Neural cell (in vitro differentiated cells): ENCODE measurements around the gene ADK. TPM values are rescaled to one million over a fixed set of nuclear protein-coding genes. Genes with fewer than 3 reads are reported as not detected.

Experiments used
- H2AFZ ChIP-seq: fragments of 200-600, 300-800 bp; sonication (generic), shearing (Covaris generic); 2 replicates; pipeline ENCODE4 v1.6.0; 2014; ENCODE audit warnings: low read depth, mild to moderate bottlenecking, antibody characterized with exemption, low read length, moderate library complexity
- H3F3A ChIP-seq: fragments of 200-600 bp; shearing (Covaris generic); 2 replicates; pipeline ENCODE4 v1.6.1; 2016; ENCODE audit warnings: mild to moderate bottlenecking, moderate library complexity, mixed read lengths, antibody characterized with exemption, low read length; ENCODE audit not compliant: insufficient read depth, poor library complexity, severe bottlenecking
- H3K27ac ChIP-seq: fragments of 200-600, 300-800 bp; sonication (generic), shearing (Covaris generic); 2 replicates; pipeline ENCODE4 v1.5.1; 2014; ENCODE audit warnings: mild to moderate bottlenecking, low read length, moderate library complexity
- H3K27me3 ChIP-seq: fragments of 300-800, 200-600 bp; sonication (generic), shearing (Covaris generic); 2 replicates; pipeline ENCODE4 v1.6.0; 2014; ENCODE audit warnings: mild to moderate bottlenecking, low read depth, low read length, moderate library complexity; ENCODE audit not compliant: insufficient read depth
- H3K36me3 ChIP-seq: fragments of 300-800, 200-600 bp; sonication (generic), shearing (Covaris generic); 2 replicates; pipeline ENCODE4 v1.5.1; 2014; ENCODE audit warnings: mild to moderate bottlenecking, antibody characterized with exemption, low read length, moderate library complexity; ENCODE audit not compliant: insufficient read depth
- H3K4me2 ChIP-seq: fragments of 300-800, 200-600 bp; sonication (generic), shearing (Covaris generic); 2 replicates; pipeline ENCODE4 v1.6.0; 2014; ENCODE audit warnings: mild to moderate bottlenecking, low read length
- H3K4me3 ChIP-seq: fragments of 300-800, 200-600 bp; sonication (generic), shearing (Covaris generic); 2 replicates; pipeline ENCODE4 v1.5.1; 2014; ENCODE audit warnings: mild to moderate bottlenecking, low read length, moderate library complexity
- H3K79me2 ChIP-seq: fragments of 200-600 bp; shearing (Covaris generic); replicated peaks from 2 replicates; pipeline ENCODE4 v1.6.0; 2014; ENCODE audit warnings: mild to moderate bottlenecking, low read length, moderate library complexity; ENCODE audit not compliant: insufficient read depth
- H3K9ac ChIP-seq: fragments of 300-800, 200-600 bp; sonication (generic), shearing (Covaris generic); 2 replicates; pipeline ENCODE4 v1.6.1; 2016; ENCODE audit warnings: mild to moderate bottlenecking, low read length, mixed read lengths
- H3K9me2 ChIP-seq: fragments of 200-600 bp; shearing (Covaris generic); 2 replicates; pipeline ENCODE4 v1.6.1; 2016; ENCODE audit warnings: mild to moderate bottlenecking, low read length, mixed read lengths; ENCODE audit not compliant: insufficient read depth
- H3K9me3 ChIP-seq: fragments of 200-600, 300-800 bp; sonication (generic), shearing (Covaris generic); 2 replicates; pipeline ENCODE4 v1.6.1; 2016; ENCODE audit warnings: mild to moderate bottlenecking, mixed run types, low read length, moderate library complexity, mixed read lengths
- H4K20me1 ChIP-seq: fragments of 200-600 bp; shearing (Covaris generic); 2 replicates; pipeline ENCODE4 v1.6.1; 2016; ENCODE audit warnings: mild to moderate bottlenecking, mixed run types; ENCODE audit not compliant: insufficient read depth
- EP300 ChIP-seq: fragments of 450-650 bp; conservative IDR thresholded peaks from 2 replicates; pipeline ENCODE4 v1.6.1; 2014; ENCODE audit warnings: antibody characterized with exemption, mild to moderate bottlenecking, moderate library complexity; ENCODE audit not compliant: poor library complexity, severe bottlenecking
- EZH2 ChIP-seq: fragments of 200-600, 300-800 bp; shearing (Covaris generic), sonication (generic); IDR thresholded peaks from 2 replicates; pipeline ENCODE4 v1.6.1; 2014; ENCODE audit warnings: antibody characterized with exemption, low read length, borderline replicate concordance, mild to moderate bottlenecking; ENCODE audit not compliant: insufficient read depth, poor library complexity, severe bottlenecking
- MXI1 ChIP-seq: fragments of 450-650 bp; conservative IDR thresholded peaks from 2 replicates; pipeline ENCODE4 v1.6.1; 2014; ENCODE audit warnings: antibody characterized with exemption, mild to moderate bottlenecking; ENCODE audit not compliant: poor library complexity, severe bottlenecking
- POLR2AphosphoS5 ChIP-seq: IDR thresholded peaks from 2 replicates; pipeline ENCODE4 v1.6.1; 2012
- RAD21 ChIP-seq: fragments of 450-650 bp; conservative IDR thresholded peaks from 2 replicates; pipeline ENCODE4 v1.6.1; 2014; ENCODE audit warnings: antibody characterized with exemption, mild to moderate bottlenecking, moderate library complexity
- SMC3 ChIP-seq: fragments of 450-650 bp; conservative IDR thresholded peaks from 2 replicates; pipeline ENCODE4 v1.6.1; 2014; ENCODE audit warnings: antibody characterized with exemption, mild to moderate bottlenecking, moderate library complexity; ENCODE audit not compliant: poor library complexity
- TAF1 ChIP-seq: IDR thresholded peaks from 2 replicates; pipeline ENCODE4 v1.6.1; 2012; ENCODE audit warnings: low read depth
- polyA plus RNA-seq: library from polyadenylated mRNA; depleted of rRNA; stranded (reverse); fragments of >200 nt; gene quantifications from 2 replicates; pipeline ENCODE4 v1.2.3, GENCODE V29; 2014
- TF ChIP-seq, protein P1 (sequence below): IDR thresholded peaks from 2 replicates; pipeline ENCODE4 v1.6.1; 2012; ENCODE audit warnings: borderline replicate concordance
- TF ChIP-seq, protein P2 (sequence below): fragments of 450-650 bp; IDR thresholded peaks from 2 replicates; pipeline ENCODE4 v1.5.1; 2014; ENCODE audit warnings: antibody characterized with exemption, mild to moderate bottlenecking, moderate library complexity; ENCODE audit not compliant: poor library complexity, severe bottlenecking

The ADK gene
- polyA plus RNA-seq, 1 donor from 2014 or later = 19.5 TPM

DNA sequence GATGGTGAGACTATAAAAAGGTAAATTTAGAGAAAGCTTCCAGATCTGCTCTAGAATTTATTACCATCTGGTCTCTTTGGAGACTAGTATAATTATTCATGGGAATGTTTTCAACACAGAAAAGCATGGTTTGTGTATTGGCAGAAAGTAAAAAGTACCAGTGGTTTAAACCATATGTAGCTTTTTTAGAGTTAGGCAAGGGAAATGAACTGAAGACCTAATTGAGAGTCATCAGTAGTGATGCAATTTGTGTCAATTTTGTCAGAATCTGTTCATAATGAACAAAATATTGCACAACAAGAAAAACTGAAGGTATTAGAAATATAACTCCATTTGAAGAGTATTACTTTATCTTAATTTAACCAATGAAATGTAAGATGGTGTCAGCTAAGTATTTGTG, 181.4 kb downstream of the ADK start:
- no peaks in the 10 kb centered on the region for H3K9me3 ChIP-seq
- H3K4me2 ChIP-seq = no peak overlapping the region
- no peaks in the 10 kb centered on the region for H3K9me2 ChIP-seq
- no peaks in the 10 kb centered on the region for H3K27me3 ChIP-seq
- no peaks in the 10 kb centered on the region for H3K36me3 ChIP-seq
- H3K4me3 ChIP-seq = no peak overlapping the region
- H3F3A ChIP-seq = no peaks in the 10 kb centered on the region
- H3K9ac ChIP-seq = no peak overlapping the region
- H2AFZ ChIP-seq = no peak overlapping the region
- TF ChIP-seq EZH2 = no peak
- TF ChIP-seq, protein P1, sequence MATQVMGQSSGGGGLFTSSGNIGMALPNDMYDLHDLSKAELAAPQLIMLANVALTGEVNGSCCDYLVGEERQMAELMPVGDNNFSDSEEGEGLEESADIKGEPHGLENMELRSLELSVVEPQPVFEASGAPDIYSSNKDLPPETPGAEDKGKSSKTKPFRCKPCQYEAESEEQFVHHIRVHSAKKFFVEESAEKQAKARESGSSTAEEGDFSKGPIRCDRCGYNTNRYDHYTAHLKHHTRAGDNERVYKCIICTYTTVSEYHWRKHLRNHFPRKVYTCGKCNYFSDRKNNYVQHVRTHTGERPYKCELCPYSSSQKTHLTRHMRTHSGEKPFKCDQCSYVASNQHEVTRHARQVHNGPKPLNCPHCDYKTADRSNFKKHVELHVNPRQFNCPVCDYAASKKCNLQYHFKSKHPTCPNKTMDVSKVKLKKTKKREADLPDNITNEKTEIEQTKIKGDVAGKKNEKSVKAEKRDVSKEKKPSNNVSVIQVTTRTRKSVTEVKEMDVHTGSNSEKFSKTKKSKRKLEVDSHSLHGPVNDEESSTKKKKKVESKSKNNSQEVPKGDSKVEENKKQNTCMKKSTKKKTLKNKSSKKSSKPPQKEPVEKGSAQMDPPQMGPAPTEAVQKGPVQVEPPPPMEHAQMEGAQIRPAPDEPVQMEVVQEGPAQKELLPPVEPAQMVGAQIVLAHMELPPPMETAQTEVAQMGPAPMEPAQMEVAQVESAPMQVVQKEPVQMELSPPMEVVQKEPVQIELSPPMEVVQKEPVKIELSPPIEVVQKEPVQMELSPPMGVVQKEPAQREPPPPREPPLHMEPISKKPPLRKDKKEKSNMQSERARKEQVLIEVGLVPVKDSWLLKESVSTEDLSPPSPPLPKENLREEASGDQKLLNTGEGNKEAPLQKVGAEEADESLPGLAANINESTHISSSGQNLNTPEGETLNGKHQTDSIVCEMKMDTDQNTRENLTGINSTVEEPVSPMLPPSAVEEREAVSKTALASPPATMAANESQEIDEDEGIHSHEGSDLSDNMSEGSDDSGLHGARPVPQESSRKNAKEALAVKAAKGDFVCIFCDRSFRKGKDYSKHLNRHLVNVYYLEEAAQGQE = no peak
- no peak for TF ChIP-seq SMC3
- H4K20me1 ChIP-seq = no peaks in the 10 kb centered on the region
- no peaks in the 10 kb centered on the region for H3K79me2 ChIP-seq
- H3K27ac ChIP-seq = no peak overlapping the region

DNA sequence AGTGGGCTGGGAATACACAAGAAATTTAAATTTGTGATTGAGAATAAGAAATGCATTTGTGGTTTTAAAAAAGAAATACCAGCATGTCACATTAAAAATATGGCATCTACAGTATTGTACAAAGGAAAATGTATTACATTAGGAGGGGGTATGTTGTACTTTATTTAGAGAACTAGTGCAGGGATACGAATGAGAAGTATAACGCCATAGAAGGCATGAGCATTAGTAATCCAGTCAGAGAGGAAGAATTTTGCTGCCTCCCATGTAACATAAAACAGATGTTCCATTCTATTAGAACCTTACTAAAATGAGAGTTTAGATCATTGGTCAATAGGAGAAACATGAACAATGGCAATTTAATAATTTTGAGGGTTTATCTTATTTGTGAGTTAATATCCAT, 182.2 kb downstream of the ADK start:
- H3K27me3 ChIP-seq = no peaks in the 10 kb centered on the region
- no peak overlapping the region for H3K27ac ChIP-seq
- H3K4me3 ChIP-seq = no peak overlapping the region
- no peaks in the 10 kb centered on the region for H3K9me2 ChIP-seq
- H3K36me3 ChIP-seq = no peaks in the 10 kb centered on the region
- H3F3A ChIP-seq = no peaks in the 10 kb centered on the region
- TF ChIP-seq TAF1 = no peak
- TF ChIP-seq POLR2AphosphoS5 = no peak
- TF ChIP-seq EZH2 = no peak
- no peak for TF ChIP-seq SMC3
- TF ChIP-seq RAD21 = no peak
- TF ChIP-seq, protein P1 = no peak
- TF ChIP-seq, protein P2, sequence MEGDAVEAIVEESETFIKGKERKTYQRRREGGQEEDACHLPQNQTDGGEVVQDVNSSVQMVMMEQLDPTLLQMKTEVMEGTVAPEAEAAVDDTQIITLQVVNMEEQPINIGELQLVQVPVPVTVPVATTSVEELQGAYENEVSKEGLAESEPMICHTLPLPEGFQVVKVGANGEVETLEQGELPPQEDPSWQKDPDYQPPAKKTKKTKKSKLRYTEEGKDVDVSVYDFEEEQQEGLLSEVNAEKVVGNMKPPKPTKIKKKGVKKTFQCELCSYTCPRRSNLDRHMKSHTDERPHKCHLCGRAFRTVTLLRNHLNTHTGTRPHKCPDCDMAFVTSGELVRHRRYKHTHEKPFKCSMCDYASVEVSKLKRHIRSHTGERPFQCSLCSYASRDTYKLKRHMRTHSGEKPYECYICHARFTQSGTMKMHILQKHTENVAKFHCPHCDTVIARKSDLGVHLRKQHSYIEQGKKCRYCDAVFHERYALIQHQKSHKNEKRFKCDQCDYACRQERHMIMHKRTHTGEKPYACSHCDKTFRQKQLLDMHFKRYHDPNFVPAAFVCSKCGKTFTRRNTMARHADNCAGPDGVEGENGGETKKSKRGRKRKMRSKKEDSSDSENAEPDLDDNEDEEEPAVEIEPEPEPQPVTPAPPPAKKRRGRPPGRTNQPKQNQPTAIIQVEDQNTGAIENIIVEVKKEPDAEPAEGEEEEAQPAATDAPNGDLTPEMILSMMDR = no peak
- TF ChIP-seq MXI1 = no peak
- no peak for TF ChIP-seq EP300
- no peak overlapping the region for H2AFZ ChIP-seq
- no peaks in the 10 kb centered on the region for H3K79me2 ChIP-seq
- no peaks in the 10 kb centered on the region for H3K9me3 ChIP-seq
- no peak overlapping the region for H3K9ac ChIP-seq
- H3K4me2 ChIP-seq = no peak overlapping the region
- H4K20me1 ChIP-seq = no peaks in the 10 kb centered on the region
